ENCODE results near the gene GFER. TPM values are rescaled to one million over a fixed set of nuclear protein-coding genes. Genes with fewer than 3 reads are reported as not detected.
A peak's percentile ranks its signal among the peaks of the same experiment; 100 is the strongest.
"Not testable (repeated sequence)": the region's sequence is repeated elsewhere in the genome, so short reads cannot be mapped to it uniquely, and the experiment has no call there.

Gene GFER
- 10 to 100 TPM; 14.4 to 37.3 (median 25.2) TPM for total RNA-seq

DNA sequence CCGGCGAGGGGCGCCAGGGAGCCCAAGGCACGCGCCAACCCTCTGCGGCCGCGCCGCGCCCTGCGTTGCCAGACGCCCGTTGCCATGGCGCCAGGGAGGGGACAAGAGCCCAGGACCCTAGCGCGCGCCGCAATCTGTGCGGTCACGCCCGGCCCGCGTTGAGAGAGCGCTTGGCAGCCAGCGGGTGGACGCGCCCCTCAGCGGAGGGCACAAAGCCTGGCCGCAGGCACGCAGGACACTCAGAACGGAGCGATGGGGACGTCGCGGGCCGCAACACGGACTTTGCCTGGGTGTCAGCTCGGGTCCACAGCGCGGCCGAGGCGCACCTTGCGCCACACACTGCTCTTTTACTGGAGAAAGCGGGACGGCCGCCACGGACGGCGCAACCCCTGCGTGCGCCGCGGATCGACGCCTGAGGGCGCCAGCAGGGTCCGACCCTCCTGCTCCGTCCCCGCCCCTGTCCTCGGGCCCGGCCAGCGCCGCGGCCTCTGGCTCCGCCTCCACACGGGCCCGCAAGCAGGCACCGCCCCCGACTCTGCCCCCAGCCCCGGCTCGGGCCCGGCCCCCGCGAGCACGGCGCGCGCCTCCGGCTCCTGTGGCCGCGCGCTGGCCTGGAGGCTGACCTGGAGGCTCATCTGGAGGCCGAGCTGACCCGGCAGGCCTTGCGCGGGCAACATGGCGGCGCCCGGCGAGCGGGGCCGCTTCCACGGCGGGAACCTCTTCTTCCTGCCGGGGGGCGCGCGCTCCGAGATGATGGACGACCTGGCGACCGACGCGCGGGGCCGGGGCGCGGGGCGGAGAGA, at the start of gene GFER:
Gene GFER, plus strand, starts transcription at position 650 of the 803 bp plus-strand sequence. Its CDS starts 26 bp downstream, at position 676.
- H3K4me3 ChIP-seq, result peak within 1 kb of the TSS; percentile 63 to 92 (median 83)
- 0 to 3% (median 0%) methylated on average over 2 to 10 of the region's 109 CpGs; no CpG with 5 or more reads in 7 of the 10 experiments for WGBS, 10 experiments
- H3K4me1 ChIP-seq (replicated peaks in 1 of 2), result peaks cover 6 to 18% of the 10 kb centered on the region in 2 donors
- peak; percentile 77 to 91 (median 86) for ATAC-seq (replicated peaks in 6 of 8)
- in situ Hi-C loops (cut with MboI; ENCODE audit: low pct_unique_long_range_greater_than_20kb in 2 of 9, low sequenced_read_pairs in 9 of 9, unreplicated experiment in 9 of 9), result no loop called here
- peak within 1 kb of the TSS; percentile 84 to 88 for H3K27ac ChIP-seq

DNA sequence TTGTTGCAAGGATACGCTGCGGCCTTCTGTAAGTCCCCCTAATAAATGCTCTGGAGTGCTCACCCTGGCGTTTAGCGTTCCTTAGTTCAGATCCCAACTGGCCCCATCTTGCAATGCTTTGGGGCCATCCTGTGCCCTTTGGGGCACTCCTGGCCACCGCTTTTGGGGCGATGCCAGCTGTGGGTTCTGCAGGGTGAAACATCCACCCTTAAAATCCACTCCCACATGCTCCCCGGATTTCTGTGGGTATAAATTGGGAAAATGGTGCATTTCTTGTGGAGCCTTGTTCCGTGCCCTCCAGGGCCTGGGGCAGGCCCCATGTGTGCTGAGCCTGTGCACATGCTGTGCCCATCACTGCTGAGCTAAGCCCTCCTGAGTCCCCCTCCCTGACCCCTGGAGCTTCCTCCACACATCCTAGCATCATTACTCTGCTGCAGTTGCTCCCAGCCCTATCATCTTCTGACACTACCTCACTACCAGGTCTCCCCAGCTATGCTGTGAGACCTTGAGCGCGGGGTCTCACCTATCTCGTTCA, 47.0 kb upstream of the GFER start:
- H3K4me3 ChIP-seq, result no peak overlapping the region
- peaks cover 0 to 5% of the 10 kb centered on the region in 2 donors for H3K4me1 ChIP-seq (replicated peaks in 1 of 2)
- no peak overlapping the region for H3K27ac ChIP-seq
- 80 to 100% (median 93%) methylated on average over 3 to 7 of the region's 11 CpGs; no CpG with 5 or more reads in 2 of the 10 experiments for WGBS, 10 experiments
- ATAC-seq (replicated peaks in 6 of 8), result no peak
- in situ Hi-C loops (cut with MboI; ENCODE audit: low pct_unique_long_range_greater_than_20kb in 2 of 9, low sequenced_read_pairs in 9 of 9, unreplicated experiment in 9 of 9), result no loop called here

DNA sequence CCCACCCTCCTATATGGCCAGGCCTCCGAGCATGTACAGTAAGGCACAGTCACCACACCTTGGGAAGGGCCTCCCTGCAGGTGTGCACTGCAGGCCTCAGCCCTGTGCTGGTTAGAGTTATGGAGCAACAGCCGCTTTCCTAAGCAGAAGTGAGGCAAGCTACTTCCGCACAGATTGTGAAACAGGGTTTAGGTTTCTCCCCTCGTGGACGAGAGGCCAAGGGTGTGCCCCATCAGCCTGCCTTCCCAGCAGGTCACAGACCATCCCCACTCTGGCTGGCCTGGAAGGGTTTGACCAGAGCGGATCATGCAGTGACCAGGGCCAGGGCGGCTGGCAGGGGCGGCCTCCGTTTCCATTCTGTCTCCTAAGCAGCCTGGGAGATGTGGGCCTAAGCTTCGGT, 45.7 kb upstream of the GFER start:
- Histone ChIP-seq H3K4me3 (no peak overlapping the region), H3K27ac (no peak overlapping the region), H3K4me1 (replicated peaks in 1 of 2) (peaks cover 5 to 10% of the 10 kb centered on the region in 2 donors)
- in situ Hi-C loops (cut with MboI; ENCODE audit: low pct_unique_long_range_greater_than_20kb in 2 of 9, low sequenced_read_pairs in 9 of 9, unreplicated experiment in 9 of 9), result no loop called here
- WGBS, 10 experiments, result 97 to 100% (median 100%) methylated on average over 1 to 6 of the region's 10 CpGs; no CpG with 5 or more reads in 5 of the 10 experiments
- no peak for ATAC-seq (replicated peaks in 6 of 8)

DNA sequence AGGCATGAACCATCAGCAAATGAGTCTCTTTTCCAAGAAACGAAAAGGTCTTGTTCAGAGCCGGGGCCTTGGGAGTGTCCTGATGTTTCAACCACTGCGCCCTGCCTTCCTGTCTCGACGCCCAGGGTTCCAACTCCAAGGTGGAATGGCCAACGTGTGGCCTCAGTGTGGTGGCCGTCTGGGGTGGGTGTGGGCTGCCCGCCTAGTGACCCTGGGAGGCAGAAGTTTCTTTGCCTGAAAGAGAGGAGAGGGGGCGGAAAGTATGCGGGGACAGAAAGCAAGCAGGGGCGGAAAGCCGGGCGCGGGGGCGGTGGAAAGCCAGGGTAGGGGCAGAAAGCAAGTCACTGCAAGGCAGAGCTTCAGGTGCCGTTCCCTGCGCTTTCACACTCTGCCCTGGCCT, 45.1 kb upstream of the GFER start:
- in situ Hi-C loops (cut with MboI; ENCODE audit: low pct_unique_long_range_greater_than_20kb in 2 of 9, low sequenced_read_pairs in 9 of 9, unreplicated experiment in 9 of 9), result no loop called here
- no peak for ATAC-seq (replicated peaks in 6 of 8)
- 86 to 100% methylated on average over 1 to 5 of the region's 17 CpGs; no CpG with 5 or more reads in 8 of the 10 experiments for WGBS, 10 experiments
- Histone ChIP-seq H3K4me1 (replicated peaks in 1 of 2) (peaks cover 9 to 10% of the 10 kb centered on the region in 2 donors), H3K27ac (no peak overlapping the region), H3K4me3 (no peak overlapping the region)

DNA sequence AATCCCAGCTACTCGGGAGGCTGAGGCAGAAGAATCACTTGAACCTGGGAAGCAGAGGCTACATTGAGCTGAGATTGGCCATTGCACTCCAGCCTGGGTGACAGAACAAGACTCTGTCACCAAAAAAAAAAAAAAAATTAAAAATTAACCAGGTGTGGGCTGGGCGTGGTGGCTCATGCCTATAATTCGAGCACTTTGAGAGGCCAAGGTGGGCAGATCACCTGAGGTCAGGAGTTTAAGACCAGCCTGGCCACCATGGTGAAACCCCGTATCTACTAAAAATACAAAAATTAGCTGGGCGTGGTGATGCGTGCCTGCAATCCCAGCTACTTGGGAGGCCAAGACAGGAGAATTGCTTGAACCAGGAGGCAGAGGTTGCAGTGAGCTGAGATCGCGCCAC, 44.2 kb upstream of the GFER start:
- H3K4me1 ChIP-seq (replicated peaks in 1 of 2), result peaks cover 10% of the 10 kb centered on the region in 2 donors
- H3K4me3 ChIP-seq; ATAC-seq (replicated peaks in 6 of 8); H3K27ac ChIP-seq; in situ Hi-C loops (cut with MboI; ENCODE audit: low pct_unique_long_range_greater_than_20kb in 2 of 9, low sequenced_read_pairs in 9 of 9, unreplicated experiment in 9 of 9): not testable (repeated sequence)
- WGBS, 10 experiments, result 88 to 100% (median 99%) methylated on average over 1 to 6 of the region's 8 CpGs; no CpG with 5 or more reads in 2 of the 10 experiments

DNA sequence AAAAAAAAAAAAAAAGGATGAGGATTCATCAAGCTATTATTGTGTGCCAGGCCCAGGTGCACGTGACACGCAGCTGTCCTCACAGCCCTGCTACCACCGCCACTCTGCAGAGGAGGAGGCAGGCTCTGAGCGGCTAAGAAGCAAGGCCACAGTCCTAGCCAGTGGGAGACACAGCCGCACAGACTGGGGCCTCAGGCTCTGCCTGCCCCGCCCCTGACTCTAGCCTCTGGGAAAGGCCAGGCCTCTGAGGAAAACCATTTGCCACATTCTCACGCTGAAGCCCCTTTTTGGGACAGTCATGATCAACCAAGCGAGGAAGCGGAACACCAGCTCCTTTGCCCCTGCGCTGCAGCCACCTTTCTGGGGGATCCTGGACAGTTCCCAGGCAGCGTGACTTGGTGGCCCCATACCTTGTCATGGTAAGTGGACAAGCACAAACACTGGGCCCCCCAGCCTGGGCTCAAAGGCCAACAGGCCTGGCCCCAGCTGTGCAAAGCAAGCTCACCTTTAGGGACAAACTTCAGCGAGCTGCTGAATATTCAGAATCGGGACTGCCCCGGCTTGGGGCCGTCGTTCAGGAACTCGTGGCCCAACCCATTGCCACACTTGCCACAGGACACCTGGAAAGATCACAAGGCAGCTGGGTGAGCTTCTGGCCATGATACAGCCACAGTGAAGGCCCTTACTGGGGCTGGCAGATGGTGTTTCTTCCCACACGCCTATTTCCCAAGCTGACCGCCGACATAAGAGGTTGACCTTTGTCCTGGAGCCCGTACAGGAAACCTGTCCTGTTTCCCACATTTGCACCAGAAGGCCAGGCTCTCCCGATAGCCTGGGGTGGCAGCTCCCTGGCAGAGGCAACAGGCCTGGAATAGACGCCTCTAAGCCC, 43.5 kb upstream of the GFER start:
- Histone ChIP-seq H3K4me1 (replicated peaks in 1 of 2) (peaks cover 10% of the 10 kb centered on the region in 2 donors), H3K27ac (no peak overlapping the region), H3K4me3 (no peak overlapping the region)
- in situ Hi-C loops (cut with MboI; ENCODE audit: low pct_unique_long_range_greater_than_20kb in 2 of 9, low sequenced_read_pairs in 9 of 9, unreplicated experiment in 9 of 9), result no loop called here
- 67 to 100% (median 80%) methylated on average over 2 to 11 of the region's 23 CpGs; no CpG with 5 or more reads in 4 of the 10 experiments for WGBS, 10 experiments
- ATAC-seq (replicated peaks in 6 of 8), result no peak

DNA sequence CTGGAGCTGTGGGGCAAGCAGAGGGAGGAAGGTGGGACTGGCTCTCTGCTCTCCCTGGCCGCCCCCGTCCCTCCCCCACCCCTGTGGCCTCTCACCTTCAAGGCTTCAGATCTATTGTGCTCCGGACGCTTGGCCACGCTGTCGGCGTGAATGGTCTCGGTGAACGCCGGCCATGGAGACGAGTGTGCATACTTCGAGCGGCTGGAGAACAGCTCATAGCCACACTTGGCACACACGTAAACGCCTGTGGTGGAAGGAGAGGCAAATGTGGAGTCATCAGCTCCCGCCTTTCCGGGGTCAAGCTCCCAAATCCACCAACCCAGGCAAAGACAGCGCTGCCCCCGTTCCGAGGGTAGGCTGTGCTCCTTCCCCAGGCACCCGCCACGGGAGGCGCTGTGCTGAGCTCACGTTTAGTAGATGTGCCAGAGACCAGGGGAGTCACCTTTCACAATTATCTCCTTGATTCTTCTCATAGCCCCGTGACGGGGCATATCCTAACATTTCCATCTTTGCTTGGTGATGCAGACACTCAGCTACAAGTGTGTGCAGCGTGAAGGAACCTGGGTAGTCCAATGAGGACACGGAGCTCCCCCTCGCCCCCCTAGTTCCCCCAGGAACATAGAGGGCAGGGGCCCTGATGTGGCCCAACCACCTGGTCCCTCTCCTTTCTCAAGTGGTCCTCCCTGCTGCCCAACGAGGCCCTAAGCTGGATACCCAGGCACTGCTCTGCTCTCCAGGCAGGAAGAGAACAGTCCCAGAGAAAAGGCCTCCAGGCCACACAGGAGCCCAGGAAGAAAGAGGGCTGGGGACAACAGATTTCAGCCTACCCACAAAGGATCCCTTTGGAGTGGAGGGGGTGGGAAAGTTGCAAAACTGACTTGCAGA, 42.6 kb upstream of the GFER start:
- peak overlapping the region in 2 of 5 donors; percentile 2 to 8 for H3K4me3 ChIP-seq
- WGBS, 10 experiments, result 0 to 62% (median 60%) methylated on average over 1 to 8 of the region's 30 CpGs; no CpG with 5 or more reads in 7 of the 10 experiments
- H3K27ac ChIP-seq, result no peak overlapping the region
- no peak for ATAC-seq (replicated peaks in 6 of 8)
- H3K4me1 ChIP-seq (replicated peaks in 1 of 2), result peaks cover 10% of the 10 kb centered on the region in 2 donors
- in situ Hi-C loops (cut with MboI; ENCODE audit: low pct_unique_long_range_greater_than_20kb in 2 of 9, low sequenced_read_pairs in 9 of 9, unreplicated experiment in 9 of 9), result no loop called here

DNA sequence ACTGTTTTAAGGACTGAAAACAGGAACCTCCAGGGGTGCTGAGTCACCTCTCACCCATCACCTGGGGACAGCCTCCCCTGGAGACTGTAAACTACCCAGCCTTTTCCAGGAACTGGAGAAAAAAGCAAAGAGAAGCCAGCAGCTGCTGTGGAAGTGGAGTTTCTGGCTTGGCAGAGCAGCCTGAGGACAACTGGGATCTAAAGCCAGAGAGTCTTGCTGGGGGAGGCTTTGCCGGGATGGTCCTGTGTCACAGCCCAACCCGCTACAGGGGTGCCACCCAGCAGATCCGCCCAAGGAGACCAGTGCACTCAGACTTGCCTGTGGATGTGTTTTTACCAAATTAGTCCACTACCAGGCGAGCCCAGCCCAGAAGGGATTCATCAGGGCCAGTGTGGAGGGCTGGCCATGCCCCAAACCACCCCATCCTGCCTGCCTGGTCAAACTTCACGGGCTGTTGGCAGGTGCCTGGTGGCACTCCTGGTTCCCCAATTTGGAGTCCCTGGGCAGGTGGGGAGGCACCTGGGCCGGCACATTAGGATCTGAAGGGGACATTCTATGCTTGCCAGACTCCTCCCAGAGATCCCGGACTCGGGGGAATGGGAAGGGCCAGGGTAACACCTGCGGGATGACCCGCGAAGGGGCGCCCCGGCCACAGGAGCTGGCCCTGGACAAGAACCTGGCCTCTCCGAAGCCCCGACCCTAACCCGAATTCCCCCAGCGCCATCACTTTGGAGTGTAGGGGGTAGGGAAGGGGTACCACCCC, 41.8 kb upstream of the GFER start:
- WGBS, 10 experiments, result 0 to 80% (median 0%) methylated on average over 1 of the region's 17 CpGs; no CpG with 5 or more reads in 6 of the 10 experiments
- in situ Hi-C loops (cut with MboI; ENCODE audit: low pct_unique_long_range_greater_than_20kb in 2 of 9, low sequenced_read_pairs in 9 of 9, unreplicated experiment in 9 of 9), result no loop called here
- Histone ChIP-seq H3K4me1 (replicated peaks in 1 of 2) (peaks cover 10% of the 10 kb centered on the region in 2 donors), H3K27ac (no peak overlapping the region), H3K4me3 (peak overlapping the region; percentile 56 to 91 (median 72))
- ATAC-seq (replicated peaks in 6 of 8), result peak in 2 of 8 experiments; percentile 18 to 28

DNA sequence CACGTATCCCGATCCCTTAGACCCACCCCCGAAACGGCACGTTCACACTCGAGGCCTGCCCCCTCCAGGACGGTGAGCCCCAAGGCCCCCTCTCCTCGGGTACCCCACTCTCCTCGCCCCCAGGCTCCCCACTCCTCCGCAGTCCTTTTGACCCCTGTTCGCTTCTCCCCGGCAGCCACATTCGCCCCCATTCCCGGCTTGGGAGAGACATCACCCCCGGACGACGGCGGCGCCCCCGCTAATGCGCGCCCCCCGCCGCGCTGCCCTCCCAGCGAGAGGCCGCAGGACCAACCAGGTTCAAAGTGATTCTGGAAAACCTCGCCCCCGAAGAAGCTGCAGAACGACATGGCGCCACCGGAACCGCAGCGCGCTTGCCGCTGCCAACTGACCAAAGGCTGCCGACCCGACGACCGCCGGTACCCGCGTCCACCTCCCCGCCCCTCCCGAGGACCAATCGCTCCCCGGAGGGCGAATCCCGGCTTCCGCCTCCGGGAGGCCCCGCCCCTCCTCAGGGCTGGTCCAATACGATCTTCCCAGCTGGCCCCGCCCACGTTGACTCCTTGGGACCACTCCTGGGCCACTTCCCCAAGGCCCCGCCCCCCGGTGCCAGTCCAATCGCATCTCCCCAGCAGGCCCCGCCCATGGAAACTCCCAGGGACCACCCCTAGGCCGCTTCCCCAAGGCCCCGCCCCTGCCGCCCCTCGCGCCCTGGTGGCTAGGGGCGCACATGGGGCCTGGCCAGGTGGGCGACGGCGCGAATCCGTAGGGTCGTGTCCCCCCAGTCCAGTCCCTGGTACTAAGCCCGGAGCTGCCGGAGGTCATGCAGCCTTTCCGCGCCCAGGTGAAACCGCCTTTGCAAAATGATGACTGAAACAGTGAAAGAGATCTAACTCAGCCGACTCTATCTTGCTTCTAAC, 40.9 kb upstream of the GFER start, which contains the start of gene MSRB1:
Gene MSRB1, minus strand, starts transcription at position 390 of the 917 bp plus-strand sequence. Its CDS starts 43 bp downstream, at position 347.
- in situ Hi-C loops (cut with MboI; ENCODE audit: low pct_unique_long_range_greater_than_20kb in 2 of 9, low sequenced_read_pairs in 9 of 9, unreplicated experiment in 9 of 9), result no loop called here
- peak within 1 kb of the TSS in 1 of 2 donors; percentile 51 for H3K27ac ChIP-seq

DNA sequence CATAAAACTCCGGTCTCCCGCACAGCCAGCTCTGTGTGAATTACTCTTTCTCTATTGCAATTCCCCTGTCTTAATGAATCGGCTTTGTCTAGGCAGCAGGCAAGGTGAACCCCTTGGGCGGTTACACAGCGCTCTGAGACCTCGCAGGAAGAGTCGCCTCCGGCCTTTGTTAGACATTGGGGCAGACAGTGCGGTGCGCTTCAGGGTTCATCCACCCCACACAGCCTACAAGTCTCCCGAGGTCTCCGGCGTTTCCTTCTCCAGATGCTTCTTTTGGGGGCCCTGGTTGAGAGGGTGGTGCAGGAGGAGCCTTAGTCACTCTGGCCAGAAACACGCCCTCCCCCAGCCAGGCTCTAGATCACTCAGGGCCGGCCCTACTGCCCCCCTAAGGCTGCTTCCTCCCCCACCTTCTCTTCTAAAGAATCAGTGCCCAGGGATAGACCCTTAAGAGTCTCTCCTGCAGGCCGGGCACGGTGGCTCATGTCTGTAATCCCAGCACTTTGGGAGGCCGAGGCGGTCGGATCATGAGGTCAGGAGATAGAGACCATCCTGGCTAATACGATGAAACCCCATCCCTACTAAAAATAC, 39.3 kb upstream of the GFER start:
- in situ Hi-C loops (cut with MboI; ENCODE audit: low pct_unique_long_range_greater_than_20kb in 2 of 9, low sequenced_read_pairs in 9 of 9, unreplicated experiment in 9 of 9), result no loop called here
- H3K4me1 ChIP-seq (replicated peaks in 1 of 2), result peaks cover 10% of the 10 kb centered on the region in 2 donors
- no peak overlapping the region for H3K4me3 ChIP-seq
- WGBS, 10 experiments, result 89 to 100% (median 90%) methylated on average over 1 to 11 of the region's 21 CpGs; no CpG with 5 or more reads in 4 of the 10 experiments
- no peak overlapping the region for H3K27ac ChIP-seq
- no peak for ATAC-seq (replicated peaks in 6 of 8)

More for the DNA sequence above, 40.9 kb upstream of the GFER start, which contains the start of gene MSRB1:
- ATAC-seq (replicated peaks in 6 of 8), result peak; percentile 91 to 97 (median 94)
- peak within 1 kb of the TSS; percentile 56 to 91 (median 72) for H3K4me3 ChIP-seq
- H3K4me1 ChIP-seq (replicated peaks in 1 of 2), result peaks cover 10% of the 10 kb centered on the region in 2 donors
- WGBS, 10 experiments, result 12 to 50% (median 20%) methylated on average over 1 to 10 of the region's 77 CpGs; no CpG with 5 or more reads in 4 of the 10 experiments

Measured in motor neuron (in vitro differentiated cells).